ENCODE results near the gene LGALS7B. TPM values are rescaled to one million over a fixed set of nuclear protein-coding genes. Genes with fewer than 3 reads are reported as not detected.
A peak's percentile ranks its signal among the peaks of the same experiment; 100 is the strongest.

Gene LGALS7B
- polyA plus RNA-seq, 3 donors: not detected

GRCh38 chr19:38833092-38833425 lies 44.1 kb downstream of the LGALS7B start:
- Histone ChIP-seq H4K20me1 (ENCODE audit: insufficient read depth, low read length) (peaks cover 17% of the 10 kb centered on the region), H3K9me3 (replicated peaks in 1 of 2; ENCODE audit: control insufficient read depth in 1 of 2, insufficient read depth in 1 of 2, low read length in 2 of 2) (no peaks in the 10 kb centered on the region), H3K27ac (ENCODE audit: low read depth in 1 of 2, low read length in 2 of 2) (no peak overlapping the region), H3K4me3 (replicated peaks in 1 of 3; ENCODE audit: low read depth in 2 of 3, low read length in 3 of 3) (no peak overlapping the region), H2AFZ (ENCODE audit: insufficient read depth, low read depth, low read length, poor library complexity, severe bottlenecking) (no peak overlapping the region), H3K9ac (ENCODE audit: insufficient read depth, low read length, poor library complexity, severe bottlenecking) (no peak overlapping the region), H3K79me2 (ENCODE audit: insufficient read depth, low read length) (peaks cover 33% of the 10 kb centered on the region), H3K4me2 (replicated peaks; ENCODE audit: extremely low read depth, low read length, poor library complexity, severe bottlenecking) (no peak overlapping the region), H3K36me3 (replicated peaks in 1 of 2; ENCODE audit: control insufficient read depth in 1 of 2, insufficient read depth in 2 of 2, low read length in 2 of 2) (peaks cover 29 to 30% of the 10 kb centered on the region in 2 donors), H3K27me3 (ENCODE audit: control insufficient read depth in 2 of 2, insufficient read depth in 2 of 2, low read length in 2 of 2) (no peaks in the 10 kb centered on the region), H3K4me1 (ENCODE audit: control insufficient read depth in 1 of 2, insufficient read depth in 2 of 2, low read length in 2 of 2) (peaks cover 33 to 35% of the 10 kb centered on the region in 2 donors)
- no peak overlapping the region for H3K4me3 Mint-ChIP-seq
- intact Hi-C loops (cut with micrococcal nuclease): loop anchor here (2.0 to 5.0 kb wide), 2 partner anchors 16 to 64 kb away; partner anchors contain the start of genes HNRNPL (in 1 of the 2), NFKBIB (in 1 of the 2) and SIRT2 (in 1 of the 2)
- H3K36me3 Mint-ChIP-seq: peaks cover 31 to 42% of the 10 kb centered on the region in 2 donors
- H3K27me3 Mint-ChIP-seq (ENCODE audit: low read depth in 3 of 3): no peaks in the 10 kb centered on the region
- H3K9me3 Mint-ChIP-seq: no peaks in the 10 kb centered on the region
- H3K4me1 Mint-ChIP-seq: peaks cover 26% of the 10 kb centered on the region
- DNase-seq: no peak
- TF ChIP-seq, protein P1, sequence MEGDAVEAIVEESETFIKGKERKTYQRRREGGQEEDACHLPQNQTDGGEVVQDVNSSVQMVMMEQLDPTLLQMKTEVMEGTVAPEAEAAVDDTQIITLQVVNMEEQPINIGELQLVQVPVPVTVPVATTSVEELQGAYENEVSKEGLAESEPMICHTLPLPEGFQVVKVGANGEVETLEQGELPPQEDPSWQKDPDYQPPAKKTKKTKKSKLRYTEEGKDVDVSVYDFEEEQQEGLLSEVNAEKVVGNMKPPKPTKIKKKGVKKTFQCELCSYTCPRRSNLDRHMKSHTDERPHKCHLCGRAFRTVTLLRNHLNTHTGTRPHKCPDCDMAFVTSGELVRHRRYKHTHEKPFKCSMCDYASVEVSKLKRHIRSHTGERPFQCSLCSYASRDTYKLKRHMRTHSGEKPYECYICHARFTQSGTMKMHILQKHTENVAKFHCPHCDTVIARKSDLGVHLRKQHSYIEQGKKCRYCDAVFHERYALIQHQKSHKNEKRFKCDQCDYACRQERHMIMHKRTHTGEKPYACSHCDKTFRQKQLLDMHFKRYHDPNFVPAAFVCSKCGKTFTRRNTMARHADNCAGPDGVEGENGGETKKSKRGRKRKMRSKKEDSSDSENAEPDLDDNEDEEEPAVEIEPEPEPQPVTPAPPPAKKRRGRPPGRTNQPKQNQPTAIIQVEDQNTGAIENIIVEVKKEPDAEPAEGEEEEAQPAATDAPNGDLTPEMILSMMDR (IDR thresholded peaks at IDR 0.05): no peak
- H3K27ac Mint-ChIP-seq: no peak overlapping the region
- 96% methylated on average over 4 of the region's 7 CpGs for WGBS (ENCODE audit: insufficient coverage)

DNA sequence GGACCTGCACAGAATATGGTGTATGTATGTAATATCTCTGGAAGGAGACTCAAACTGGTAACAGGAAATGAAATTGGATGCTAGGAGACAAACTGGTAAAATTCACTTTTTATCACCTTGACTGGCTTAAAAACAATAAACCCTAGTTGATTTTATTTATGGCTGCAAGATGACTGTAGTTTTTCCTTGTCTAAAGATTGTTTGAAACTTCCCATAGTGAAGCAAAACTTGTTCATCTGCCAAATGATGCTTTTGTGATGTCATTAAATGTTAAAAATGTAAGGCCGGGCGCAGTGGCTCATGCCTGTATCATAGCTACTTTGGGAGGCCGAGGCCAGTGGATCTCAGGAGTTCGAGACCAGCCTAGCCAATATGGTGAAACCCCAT lies 45.1 kb downstream of the LGALS7B start:
- WGBS (ENCODE audit: insufficient coverage): no CpG with 5 or more reads among the region's 4 CpGs
- H3K36me3 ChIP-seq (replicated peaks in 1 of 2; ENCODE audit: control insufficient read depth in 1 of 2, insufficient read depth in 2 of 2, low read length in 2 of 2): peaks cover 37 to 40% of the 10 kb centered on the region in 2 donors
- peaks cover 28% of the 10 kb centered on the region for H4K20me1 ChIP-seq (ENCODE audit: insufficient read depth, low read length)
- Mint-ChIP-seq H3K4me3 (no peak overlapping the region), H3K27me3 (ENCODE audit: low read depth in 3 of 3) (no peaks in the 10 kb centered on the region), H3K4me1 (peaks cover 24% of the 10 kb centered on the region), H3K9me3 (no peaks in the 10 kb centered on the region), H3K36me3 (peaks cover 38 to 47% of the 10 kb centered on the region in 2 donors), H3K27ac (peak overlapping the region in 1 of 7 donors; percentile 57)
- intact Hi-C loops (cut with micrococcal nuclease): loop anchor here in 1 of 2 donors (5.0 kb wide), 1 partner anchor 63 kb away; the partner anchor contains the start of genes NFKBIB and SIRT2
- H3K27me3 ChIP-seq (ENCODE audit: control insufficient read depth in 2 of 2, insufficient read depth in 2 of 2, low read length in 2 of 2): no peaks in the 10 kb centered on the region
- H3K27ac ChIP-seq (ENCODE audit: low read depth in 1 of 2, low read length in 2 of 2): no peak overlapping the region
- no peak overlapping the region for H3K4me3 ChIP-seq (replicated peaks in 1 of 3; ENCODE audit: low read depth in 2 of 3, low read length in 3 of 3)
- H3K79me2 ChIP-seq (ENCODE audit: insufficient read depth, low read length): peaks cover 23% of the 10 kb centered on the region
- no peak overlapping the region for H3K9ac ChIP-seq (ENCODE audit: insufficient read depth, low read length, poor library complexity, severe bottlenecking)
- TF ChIP-seq, protein P1 (IDR thresholded peaks at IDR 0.05): no peak
- H2AFZ ChIP-seq (ENCODE audit: insufficient read depth, low read depth, low read length, poor library complexity, severe bottlenecking): no peak overlapping the region
- no peaks in the 10 kb centered on the region for H3K9me3 ChIP-seq (replicated peaks in 1 of 2; ENCODE audit: control insufficient read depth in 1 of 2, insufficient read depth in 1 of 2, low read length in 2 of 2)
- no peak overlapping the region for H3K4me2 ChIP-seq (replicated peaks; ENCODE audit: extremely low read depth, low read length, poor library complexity, severe bottlenecking)
- peaks cover 27 to 31% of the 10 kb centered on the region in 2 donors for H3K4me1 ChIP-seq (ENCODE audit: control insufficient read depth in 1 of 2, insufficient read depth in 2 of 2, low read length in 2 of 2)
- DNase-seq: no peak

Data from CD14-positive monocyte (primary cell).